Activated CD8-positive, alpha-beta memory T cell treated with anti-CD3 and anti-CD28 coated beads for 4 hours (primary cell): ENCODE results near the gene ISCU.
"Not testable (repeated sequence)": the region's sequence is repeated elsewhere in the genome, so short reads cannot be mapped to it uniquely, and the experiment has no call there.

Source experiments
- DNase-seq, 2 donors: peaks; one replicate each; pipeline ENCODE4 v3.0.0-alpha.2; 2020; ENCODE audit warnings: low read depth in 2 of 2

Gene ISCU

DNA sequence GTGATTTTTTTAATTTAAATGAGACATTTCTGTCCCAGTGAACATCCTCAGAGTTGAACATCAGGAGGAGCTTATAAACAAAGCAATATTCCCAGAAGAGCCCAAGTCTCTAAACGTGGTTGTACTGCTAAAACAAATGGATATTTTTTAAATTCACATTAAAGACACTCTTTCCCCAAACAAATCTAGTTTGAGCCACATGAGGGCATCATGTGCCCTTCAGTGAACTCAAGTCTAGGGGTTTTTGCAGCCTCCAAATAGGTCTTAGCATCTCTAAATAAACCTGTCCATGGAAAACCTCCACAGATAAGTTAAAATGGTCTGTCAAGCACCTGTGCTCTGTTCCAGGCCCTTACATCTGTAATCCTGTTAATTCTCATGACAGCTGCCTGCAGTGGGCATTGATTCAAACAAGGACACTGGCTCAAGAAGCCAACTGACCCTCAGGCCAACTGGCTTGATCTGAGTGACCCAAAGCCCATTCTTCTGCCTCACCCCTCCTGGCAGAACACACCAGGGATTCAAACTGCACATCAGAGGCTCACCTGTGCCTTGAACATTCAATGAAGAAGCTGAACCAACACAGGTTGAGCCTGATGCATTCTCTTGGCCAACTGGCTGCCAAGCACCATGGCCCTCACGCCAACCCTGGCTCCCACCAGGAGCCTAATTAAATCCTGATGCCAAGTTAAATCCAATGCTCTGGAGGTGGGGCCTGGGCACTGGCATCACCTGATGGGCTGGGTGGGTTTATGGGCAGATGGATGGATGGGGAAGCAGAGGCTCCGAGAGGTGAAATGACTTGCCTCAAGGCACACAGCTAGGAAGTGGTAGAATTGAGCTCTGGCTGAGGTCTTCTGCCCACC, 8.6 kb downstream of the ISCU start:
- DNase-seq: no peak

GRCh38 chr12:108571609-108572165, 9.3 kb downstream of the ISCU start:
- no peak for DNase-seq

DNA sequence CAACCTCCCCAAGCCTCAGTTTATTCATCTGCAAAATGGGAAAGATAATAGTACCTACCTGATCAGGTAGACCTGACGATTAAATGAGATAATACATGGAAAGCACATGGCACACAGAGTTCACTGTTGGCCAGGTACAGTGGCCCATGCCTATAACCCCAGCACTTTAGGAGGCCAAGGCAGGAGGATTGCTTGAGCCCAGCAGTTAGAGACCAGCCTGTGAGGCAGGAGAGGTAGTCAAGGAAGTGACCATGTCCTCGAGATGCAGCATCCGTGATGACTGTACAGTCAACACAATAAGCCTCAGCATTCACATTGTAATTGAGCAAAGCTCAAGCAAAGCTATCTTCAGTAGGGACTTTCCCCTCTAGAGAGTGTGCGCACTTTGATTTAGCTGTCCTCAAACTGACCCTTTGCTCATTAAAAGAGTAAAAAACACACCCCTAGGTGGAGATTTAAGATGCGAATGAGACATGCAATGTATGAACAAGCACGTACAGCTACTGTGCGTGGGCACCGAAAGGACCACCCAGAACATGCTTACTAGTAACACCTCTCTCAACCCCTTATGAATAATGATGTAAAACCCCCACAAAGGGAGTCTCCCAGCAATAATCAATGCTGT, 9.9 kb downstream of the ISCU start:
- DNase-seq: no peak

GRCh38 chr12:108573317-108573716, 10.9 kb downstream of the ISCU start:
- no peak for DNase-seq

DNA sequence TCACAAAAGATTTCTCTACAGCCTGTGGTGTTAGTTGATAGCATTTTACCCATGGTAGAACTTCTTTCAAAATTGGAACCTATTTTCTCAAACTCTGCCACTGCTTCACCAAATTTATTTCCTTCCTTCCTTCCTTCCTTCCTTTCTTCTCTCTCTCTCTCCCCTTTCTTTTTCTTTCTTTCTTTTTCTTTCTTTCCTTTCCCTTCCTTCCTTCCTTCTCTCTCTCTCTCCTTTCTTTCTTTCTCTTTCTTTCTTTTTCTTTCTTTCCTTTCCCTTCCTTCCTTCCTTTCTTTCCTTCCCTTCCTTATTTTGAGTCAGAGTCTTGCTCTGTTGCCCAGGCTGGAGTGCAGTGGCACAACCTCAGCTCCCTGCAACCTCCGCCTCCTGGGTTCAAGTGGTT, 11.9 kb downstream of the ISCU start:
- not testable (repeated sequence) for DNase-seq

DNA sequence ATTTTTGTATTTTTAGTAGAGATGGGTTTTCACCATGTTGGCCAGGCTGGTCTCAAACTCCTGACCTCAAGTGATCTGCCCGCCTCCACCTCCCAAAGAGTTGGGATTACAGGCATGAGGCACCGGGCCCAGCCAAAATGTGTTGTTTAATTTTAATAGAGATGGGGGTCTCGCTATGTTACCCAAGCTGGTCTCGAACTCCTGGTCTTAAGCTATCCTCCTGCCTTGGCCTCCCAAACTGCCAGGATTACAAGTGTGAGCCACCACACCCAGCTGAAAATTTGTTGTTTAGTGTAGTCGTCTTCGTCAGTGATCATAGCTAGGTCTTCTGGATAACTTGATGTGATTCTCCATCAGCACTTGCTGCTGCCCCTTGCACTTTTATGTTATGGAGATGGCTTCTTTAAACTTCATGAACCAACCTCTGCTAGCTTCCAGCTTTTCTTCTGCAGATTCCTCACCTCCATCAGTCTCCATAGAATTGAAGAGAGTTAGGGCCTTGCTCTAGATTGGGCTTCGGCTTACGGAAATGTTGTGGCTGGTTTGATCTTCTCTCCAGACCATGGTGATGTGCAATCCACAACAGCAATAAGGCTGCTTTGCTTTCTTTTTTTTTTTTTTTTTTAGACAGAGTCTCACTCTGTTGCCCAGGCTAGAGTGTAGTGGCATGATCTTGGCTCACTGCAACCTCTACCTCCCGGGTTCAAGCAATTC, 13.0 kb downstream of the ISCU start:
- no peak for DNase-seq

- no peak for DNase-seq
Observed at GRCh38 chr12:108576660-108577234, 14.4 kb downstream of the ISCU start.

GRCh38 chr12:108577458-108577857, 15.1 kb downstream of the ISCU start:
- DNase-seq: no peak

DNA sequence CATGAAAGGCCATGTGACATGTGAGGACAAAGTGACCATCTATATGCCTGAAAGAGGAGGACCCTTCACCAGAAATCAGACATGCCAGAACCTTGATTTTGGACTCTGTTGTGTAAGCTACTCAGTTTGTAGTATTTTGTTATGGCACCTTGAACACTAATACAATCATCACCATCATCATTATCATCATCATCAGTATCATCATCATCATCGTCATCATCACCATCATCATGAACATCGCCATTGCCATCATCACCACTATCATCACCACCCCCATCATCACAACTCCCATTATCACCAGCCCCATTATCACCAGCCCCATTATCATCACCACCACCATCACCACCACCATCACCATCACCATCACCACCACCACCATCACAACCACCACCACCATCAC, 15.9 kb downstream of the ISCU start:
- no peak for DNase-seq

DNA sequence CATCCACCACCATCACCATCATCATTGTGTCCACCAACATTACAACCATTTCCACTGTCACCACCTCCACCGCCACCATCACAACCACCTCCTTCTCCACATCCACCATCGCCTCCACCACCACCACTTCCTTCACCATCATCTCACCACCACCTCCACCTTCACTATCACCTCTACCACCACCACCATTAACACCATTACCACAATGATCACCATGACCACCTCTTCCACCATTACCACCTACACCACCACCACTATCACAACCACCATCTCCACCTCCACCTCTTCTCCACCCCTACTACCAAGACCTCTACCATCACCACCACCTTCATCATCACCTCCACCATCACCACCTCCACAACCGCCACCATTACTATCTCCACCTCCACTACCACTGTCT, 16.4 kb downstream of the ISCU start:
- no peak for DNase-seq

GRCh38 chr12:108580531-108580930, 18.1 kb downstream of the ISCU start:
- DNase-seq: no peak

GRCh38 chr12:108581311-108582227, 19.2 kb downstream of the ISCU start:
- DNase-seq: no peak

DNA sequence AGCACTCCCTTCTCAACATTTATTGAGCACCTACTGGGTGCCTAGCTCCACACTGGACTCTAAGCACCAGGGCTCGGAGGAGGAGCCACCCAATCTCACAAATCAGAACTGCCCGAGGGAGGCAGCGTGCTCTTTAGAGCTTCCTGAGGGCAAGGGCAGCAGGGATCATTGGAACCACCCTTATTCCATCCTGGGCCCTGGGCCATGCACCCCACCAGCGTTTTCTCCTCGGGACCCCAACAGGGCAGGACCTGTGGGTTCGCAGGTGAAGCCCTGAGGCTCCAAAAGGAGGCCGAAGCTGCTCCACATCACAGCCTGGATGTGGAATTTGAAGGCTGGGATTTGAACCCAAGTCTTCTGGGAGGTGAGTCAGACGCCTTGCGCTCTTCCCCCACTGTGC, 20.1 kb downstream of the ISCU start:
- DNase-seq: no peak

- DNase-seq: no peak
Observed at GRCh38 chr12:108582978-108583770, 20.8 kb downstream of the ISCU start.

GRCh38 chr12:108583991-108584390, 21.6 kb downstream of the ISCU start:
- DNase-seq: no peak

GRCh38 chr12:108584456-108585065, 22.2 kb downstream of the ISCU start:
- DNase-seq: no peak

GRCh38 chr12:108585864-108586263, 23.5 kb downstream of the ISCU start:
- no peak for DNase-seq

- DNase-seq: no peak
Observed at GRCh38 chr12:108586306-108586705, 23.9 kb downstream of the ISCU start.

DNA sequence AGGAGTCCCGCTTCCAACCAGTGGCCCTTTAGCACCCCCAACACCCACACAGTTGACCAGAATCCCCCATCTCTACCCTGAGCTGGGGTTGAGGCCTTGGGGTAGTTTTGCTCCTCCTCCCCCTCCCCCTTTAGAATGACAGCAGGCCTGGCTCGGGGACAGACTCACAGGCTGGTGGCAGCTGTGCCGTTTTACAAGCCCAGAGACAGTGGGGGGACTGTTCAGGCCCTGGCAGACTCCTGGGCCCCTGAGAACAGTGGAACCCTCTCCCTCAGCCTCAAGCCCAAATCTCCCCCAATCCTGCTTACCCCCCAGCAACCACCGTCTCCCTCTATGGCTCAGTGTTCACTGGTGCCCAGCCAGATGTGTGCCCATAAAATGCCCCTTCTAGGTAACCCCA, 25.4 kb downstream of the ISCU start:
- no peak for DNase-seq
